Body of pancreas (tissue), 4 donors: Measurements from ENCODE around the gene PDE2A.

Experiments used
- CTCF ChIP-seq, 7 experiments: fragments of 450-650 bp in 4 of 7; fragments of 200-600 bp in 3 of 7; sonication (generic) in 3 of 7; IDR thresholded peaks; one replicate each; pipeline ENCODE4 v1.5.1; 2016 to 2019; ENCODE audit warnings: antibody characterized with exemption in 7 of 7
- POLR2A ChIP-seq, 3 donors: fragments of 450-650 bp; IDR thresholded peaks; one replicate each; pipeline ENCODE4 v1.6.1; 2016; ENCODE audit warnings: antibody characterized with exemption in 3 of 3, mild to moderate bottlenecking in 2 of 3

DNA sequence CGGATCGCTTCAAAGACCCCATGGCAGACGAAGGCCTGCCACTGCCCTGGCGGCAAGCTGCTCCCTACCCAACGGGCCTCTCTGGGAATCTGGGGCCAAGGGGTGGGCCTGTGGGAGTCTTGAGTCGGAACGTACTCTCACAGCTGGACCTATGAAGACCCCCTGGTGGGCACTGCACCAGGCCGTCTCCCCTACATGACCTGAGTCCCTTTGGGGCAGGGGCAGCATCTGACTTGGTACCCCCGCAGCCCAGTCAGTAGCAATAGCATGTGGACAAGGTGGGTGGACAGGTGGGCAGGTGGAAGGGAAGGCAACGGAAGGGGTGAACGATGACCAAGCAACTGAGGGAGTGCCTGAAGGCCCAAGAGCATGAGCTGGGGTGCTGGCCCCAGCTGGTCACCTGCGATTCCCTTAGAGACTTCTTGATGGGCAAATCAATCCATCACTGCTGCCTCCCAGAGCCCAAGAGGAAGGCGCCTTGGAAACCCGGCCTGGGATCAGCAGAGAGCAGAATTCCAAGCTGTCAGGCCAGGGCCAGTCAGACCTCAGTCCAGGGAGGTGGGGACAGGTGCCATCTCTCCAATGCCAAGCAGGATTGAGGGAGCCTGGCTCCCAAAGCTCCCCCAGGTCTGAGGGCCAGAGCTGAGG, 42.7 kb upstream of the PDE2A start:
- no peak for TF ChIP-seq POLR2A (IDR thresholded peaks at IDR 0.05)
- no peak for TF ChIP-seq CTCF (IDR thresholded peaks at IDR 0.05)
